Fibroblast of pulmonary artery (primary cell): ENCODE measurements around the gene SNX32.
"Not testable (repeated sequence)": the region's sequence is repeated elsewhere in the genome, so short reads cannot be mapped to it uniquely, and the experiment has no call there.

ENCODE experiments used
- DNase-seq: peaks from one replicate; pipeline ENCODE4 v3.0.0-alpha.2; 2010; ENCODE audit warnings: low read depth
- H3K4me3 ChIP-seq: replicated peaks from 2 replicates; pipeline ENCODE4 v1.5.1; 2011; ENCODE audit warnings: low read depth, mild to moderate bottlenecking, control low read depth, low read length, moderate library complexity
- CTCF ChIP-seq: IDR thresholded peaks from 2 replicates; pipeline ENCODE4 v1.5.1; 2011; ENCODE audit warnings: mild to moderate bottlenecking, control low read depth, low read length, inconsistent platforms; ENCODE audit errors: missing control alignments

SNX32 gene

GRCh38 chr11:65891219-65892136 lies 57.7 kb downstream of the SNX32 start:
- TF ChIP-seq CTCF: peak; percentile 29
- peak; percentile 59 for DNase-seq
- peak overlapping the region; percentile 74 for H3K4me3 ChIP-seq

DNA sequence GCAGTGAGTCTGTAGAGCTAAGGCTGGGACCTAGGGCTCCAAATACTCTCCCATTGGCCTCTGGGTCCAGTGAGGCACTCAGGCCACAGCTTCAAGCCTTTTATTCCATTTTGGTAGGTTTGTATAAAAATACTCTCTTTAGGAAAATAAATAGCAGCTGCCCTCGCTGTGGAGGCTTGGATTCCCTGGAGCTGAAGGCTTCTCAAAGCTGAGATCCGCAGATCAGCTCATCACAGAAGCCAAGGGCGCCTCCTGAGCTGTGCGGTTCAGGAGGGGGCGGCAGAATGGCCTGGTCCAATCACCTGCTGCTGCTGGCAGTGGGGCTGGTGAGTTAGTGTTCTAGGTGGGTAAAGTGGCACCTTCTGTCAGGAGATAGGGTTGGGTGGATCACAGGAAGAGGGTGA lies 58.4 kb downstream of the SNX32 start:
- peak overlapping the region; percentile 74 for H3K4me3 ChIP-seq
- not testable (repeated sequence) for DNase-seq

GRCh38 chr11:65892661-65893317 lies 59.0 kb downstream of the SNX32 start:
- DNase-seq: no peak
- H3K4me3 ChIP-seq: peak overlapping the region; percentile 74
- no peak for TF ChIP-seq CTCF

DNA sequence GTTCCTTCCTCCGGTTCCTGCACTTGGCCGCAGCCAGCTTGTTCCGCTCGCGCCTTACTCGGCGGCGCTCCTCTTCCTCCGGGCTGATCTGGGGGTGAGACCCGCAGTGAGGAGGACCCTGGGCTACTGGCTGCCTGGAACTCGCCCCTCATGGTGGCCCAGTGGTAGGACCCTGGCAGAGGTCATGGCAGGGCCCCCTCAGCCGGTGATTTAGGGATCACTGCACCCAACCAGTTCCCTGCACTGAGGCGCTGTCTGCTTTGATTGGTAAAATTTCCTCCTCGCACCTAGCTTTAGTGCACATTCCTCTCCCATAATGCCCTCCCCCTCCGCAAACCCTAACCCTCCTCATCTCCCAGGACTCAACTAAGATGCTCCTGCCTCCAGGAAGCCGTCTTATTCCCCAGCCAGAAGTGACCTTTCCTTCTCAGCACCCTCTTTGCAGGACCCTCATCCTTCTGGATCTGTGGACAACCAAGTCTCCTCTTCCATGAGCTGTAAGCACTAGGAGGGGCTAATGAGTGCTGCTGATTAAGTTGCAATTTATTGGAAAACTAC lies 60.4 kb downstream of the SNX32 start:
- no peak for DNase-seq
- no peak for TF ChIP-seq CTCF
- no peak overlapping the region for H3K4me3 ChIP-seq

DNA sequence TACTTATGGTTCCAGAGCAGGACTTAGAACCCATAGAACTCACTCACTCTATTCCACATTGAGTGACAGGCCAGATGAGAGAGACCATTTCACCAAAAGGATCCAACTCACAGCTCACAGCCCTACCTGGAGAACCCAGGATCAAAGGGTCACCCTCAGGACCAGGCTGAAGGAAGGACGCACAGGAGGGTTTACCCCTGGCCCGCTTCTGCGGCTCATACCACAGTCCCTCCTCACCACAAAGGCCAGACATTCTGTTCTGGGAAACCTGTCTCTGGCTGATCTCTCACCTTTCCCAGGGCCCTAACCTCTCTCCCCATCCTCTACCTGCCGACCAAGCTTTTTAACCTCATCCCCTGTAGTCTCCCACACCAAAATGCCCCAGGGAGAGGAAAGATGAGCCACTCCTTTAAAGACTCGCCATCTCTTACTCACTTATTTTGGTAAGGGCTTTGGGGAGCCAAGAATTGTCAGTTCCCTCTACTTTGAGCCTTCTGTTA lies 61.8 kb downstream of the SNX32 start:
- no peak for TF ChIP-seq CTCF
- DNase-seq: no peak
- H3K4me3 ChIP-seq: no peak overlapping the region

DNA sequence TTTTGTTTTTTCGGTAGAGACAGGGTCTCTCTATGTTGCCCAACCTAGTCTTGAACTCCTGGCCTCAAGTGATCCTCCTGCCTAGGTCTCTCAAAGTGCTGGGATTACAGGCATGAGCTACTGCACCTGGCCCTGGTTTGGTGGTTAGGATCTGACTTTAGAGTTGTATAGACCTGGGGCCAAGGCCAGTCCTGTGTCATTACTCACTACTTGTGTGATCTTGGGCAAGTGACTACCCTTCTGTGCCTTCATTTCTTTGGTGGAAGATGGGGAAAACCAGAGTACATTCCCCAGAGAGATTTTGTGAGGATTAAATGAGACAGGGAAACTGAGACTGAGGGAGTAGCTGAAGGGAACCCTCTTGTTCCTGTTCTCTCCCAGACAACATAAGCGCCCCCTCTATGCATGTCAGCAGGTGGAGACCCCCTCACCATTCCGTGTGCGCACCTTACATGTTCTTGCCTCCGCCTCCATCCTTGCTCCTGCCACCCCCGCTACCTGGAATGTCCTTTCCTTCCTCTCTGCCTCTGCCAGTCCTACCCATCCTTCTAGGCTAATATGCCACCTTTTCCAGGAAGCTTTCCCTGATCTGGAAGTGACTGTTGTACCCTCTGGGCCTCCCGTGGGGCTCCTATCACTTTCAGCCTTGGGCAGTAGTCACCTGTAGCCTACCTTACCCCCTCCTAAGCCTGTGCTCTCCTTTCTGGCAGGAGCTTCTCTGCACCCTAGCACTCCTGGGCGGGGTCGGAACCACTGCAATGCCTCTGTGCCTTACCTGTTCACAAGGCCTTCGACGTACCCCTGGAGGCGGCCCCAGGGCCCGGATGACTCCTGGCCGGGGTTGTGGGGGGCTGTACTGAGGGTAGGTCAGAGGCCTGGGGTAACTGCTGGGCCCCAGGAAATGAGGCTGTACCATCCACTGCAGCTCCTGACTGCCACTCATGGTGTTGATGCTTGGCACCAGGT lies 62.6 kb downstream of the SNX32 start:
- no peak for TF ChIP-seq CTCF
- DNase-seq: no peak
- H3K4me3 ChIP-seq: no peak overlapping the region
